Nucleus accumbens (tissue), 56 donors: Measurements from ENCODE around the gene DUSP7.

Experiments used
- DNase-seq, 56 donors: peaks; one replicate each; lab custom pipeline; 2025; lab: John Stamatoyannopoulos, UW

Gene DUSP7

GRCh38 chr3:52032702-52033408, 23.5 kb downstream of the DUSP7 start:
- peak in 27 of 56 donors; percentile 17 to 71 (median 51) for DNase-seq

- no peak for DNase-seq
Measured at GRCh38 chr3:52031896-52032295, 24.5 kb downstream of the DUSP7 start.

- no peak for DNase-seq
Measured at GRCh38 chr3:52030714-52031310, 25.6 kb downstream of the DUSP7 start.

- no peak for DNase-seq
Measured at GRCh38 chr3:52029535-52029934, 26.8 kb downstream of the DUSP7 start.

GRCh38 chr3:52029053-52029452, 27.3 kb downstream of the DUSP7 start:
- DNase-seq = peak in 1 of 56 donors; percentile 63

GRCh38 chr3:52028572-52028971, 27.8 kb downstream of the DUSP7 start:
- DNase-seq = peak in 55 of 56 donors; percentile 21 to 90 (median 73)

GRCh38 chr3:52026041-52026440, 30.3 kb downstream of the DUSP7 start:
- DNase-seq = no peak

GRCh38 chr3:52025453-52025852, 30.9 kb downstream of the DUSP7 start:
- no peak for DNase-seq

- DNase-seq = no peak
Measured at GRCh38 chr3:52024765-52025452, 31.5 kb downstream of the DUSP7 start.

GRCh38 chr3:52023860-52024764, 32.3 kb downstream of the DUSP7 start:
- no peak for DNase-seq

GRCh38 chr3:52023101-52023770, 33.1 kb downstream of the DUSP7 start:
- DNase-seq = no peak

- peak in 12 of 56 donors; percentile 12 to 74 (median 43) for DNase-seq
Measured at GRCh38 chr3:52022323-52023100, 33.9 kb downstream of the DUSP7 start.

GRCh38 chr3:52021489-52022268, 34.7 kb downstream of the DUSP7 start:
- DNase-seq = peak in 3 of 56 donors; percentile 25 to 65 (median 31)

- no peak for DNase-seq
Measured at GRCh38 chr3:52020796-52021195, 35.6 kb downstream of the DUSP7 start.

- peak in 3 of 56 donors; percentile 18 to 40 (median 35) for DNase-seq
Measured at GRCh38 chr3:52019352-52020080, 36.9 kb downstream of the DUSP7 start.

GRCh38 chr3:52018319-52019000, 37.9 kb downstream of the DUSP7 start:
- DNase-seq = no peak

- peak in 3 of 56 donors; percentile 22 to 31 (median 22) for DNase-seq
Measured at GRCh38 chr3:52017586-52017985, 38.8 kb downstream of the DUSP7 start.
